ENCODE data around the gene PDE4D.

DNA sequence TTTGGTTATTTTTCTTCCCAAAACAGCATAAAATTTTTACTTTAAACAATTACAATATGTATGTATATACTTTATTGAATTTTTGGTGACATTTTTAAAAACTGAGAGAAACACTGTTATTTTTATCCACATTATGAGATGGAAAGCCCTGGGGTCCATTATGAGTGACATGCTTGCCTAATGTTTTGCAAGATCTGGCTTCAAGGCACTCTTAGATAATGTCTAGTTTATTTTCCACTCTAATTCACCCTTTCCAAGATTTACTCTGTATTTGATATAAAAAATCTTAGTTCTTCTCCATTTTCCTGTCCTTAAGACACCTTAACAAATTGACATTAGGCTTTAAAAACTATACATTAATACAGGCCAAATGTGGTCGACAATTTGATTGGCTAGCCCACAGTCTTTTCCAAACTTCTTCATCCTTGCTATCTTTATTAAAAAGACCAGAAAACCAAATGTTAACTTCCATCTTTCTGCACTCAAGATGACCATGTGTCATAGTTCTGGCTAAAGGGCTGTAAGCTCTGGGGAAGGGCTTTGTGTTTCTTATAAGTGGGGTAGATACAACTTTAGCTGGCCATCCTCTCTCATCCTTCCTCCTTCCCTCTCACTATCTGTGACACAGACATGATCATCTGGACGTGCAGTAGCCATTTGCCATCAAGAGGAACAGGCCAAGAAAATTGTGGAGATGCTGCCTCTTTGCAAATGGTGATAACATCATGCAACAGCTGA is 561.1 kb downstream of the PDE4D start:
- TF ChIP-seq, protein P1, sequence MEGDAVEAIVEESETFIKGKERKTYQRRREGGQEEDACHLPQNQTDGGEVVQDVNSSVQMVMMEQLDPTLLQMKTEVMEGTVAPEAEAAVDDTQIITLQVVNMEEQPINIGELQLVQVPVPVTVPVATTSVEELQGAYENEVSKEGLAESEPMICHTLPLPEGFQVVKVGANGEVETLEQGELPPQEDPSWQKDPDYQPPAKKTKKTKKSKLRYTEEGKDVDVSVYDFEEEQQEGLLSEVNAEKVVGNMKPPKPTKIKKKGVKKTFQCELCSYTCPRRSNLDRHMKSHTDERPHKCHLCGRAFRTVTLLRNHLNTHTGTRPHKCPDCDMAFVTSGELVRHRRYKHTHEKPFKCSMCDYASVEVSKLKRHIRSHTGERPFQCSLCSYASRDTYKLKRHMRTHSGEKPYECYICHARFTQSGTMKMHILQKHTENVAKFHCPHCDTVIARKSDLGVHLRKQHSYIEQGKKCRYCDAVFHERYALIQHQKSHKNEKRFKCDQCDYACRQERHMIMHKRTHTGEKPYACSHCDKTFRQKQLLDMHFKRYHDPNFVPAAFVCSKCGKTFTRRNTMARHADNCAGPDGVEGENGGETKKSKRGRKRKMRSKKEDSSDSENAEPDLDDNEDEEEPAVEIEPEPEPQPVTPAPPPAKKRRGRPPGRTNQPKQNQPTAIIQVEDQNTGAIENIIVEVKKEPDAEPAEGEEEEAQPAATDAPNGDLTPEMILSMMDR (IDR thresholded peaks at IDR 0.05): no peak
- TF ChIP-seq EZH2 (IDR thresholded peaks at IDR 0.05; ENCODE audit: borderline replicate concordance, insufficient read depth, low read depth, low read length, poor library complexity, severe bottlenecking): no peak
